Uterine smooth muscle cell (primary cell): ENCODE results near the gene MAGEB6. TPM values are rescaled to one million over a fixed set of nuclear protein-coding genes. Genes with fewer than 3 reads are reported as not detected.

Experiments
- total RNA-seq: library from RNA; depleted of rRNA; stranded (reverse); fragments of >200 nt; gene quantifications from 2 replicates; pipeline ENCODE4 v1.2.3, GENCODE V29; 2014

The MAGEB6 gene
- total RNA-seq: not detected in 2 replicates

GRCh38 chrX:26192204-26192603, at the start of gene MAGEB6:
TSS of gene MAGEB6 (plus strand) at chrX:26192440. CDS start at chrX:26193847, 1,407 bp downstream.

GRCh38 chrX:26160301-26160700, 31.9 kb upstream of the MAGEB6 start, which contains the start of gene MAGEB6B:
TSS of gene MAGEB6B (plus strand) at chrX:26160601. CDS start at chrX:26160601, 0 bp downstream.

DNA sequence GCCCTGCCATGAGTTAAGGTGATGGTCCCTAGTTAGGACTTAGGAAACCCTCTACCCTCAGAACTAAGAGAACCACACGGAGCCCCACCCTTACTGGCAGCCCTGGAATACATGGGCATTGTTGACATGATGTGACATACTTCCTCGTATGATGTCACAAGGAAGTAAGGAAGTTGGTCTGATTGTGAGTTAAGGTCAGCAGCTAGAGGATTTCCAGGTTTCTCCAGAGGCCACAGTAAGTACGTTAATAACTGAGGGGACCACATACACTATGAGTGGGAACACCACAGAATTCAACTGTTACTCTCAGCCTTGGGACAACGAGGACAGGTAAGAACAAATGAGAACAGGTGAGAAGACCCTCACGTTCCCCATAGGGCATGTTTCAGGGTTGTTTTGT, 23.6 kb downstream of the MAGEB6 start, which contains the start of gene MAGEB5:
TSS of gene MAGEB5 (plus strand) at position 301 of the 400 bp plus-strand sequence. CDS start 1,133 bp downstream, outside the sequence.

Other genes starting within 250 kb of the MAGEB6 start
- not detected in 2 replicates for gene MAGEB18, start 54.1 kb upstream of the MAGEB6 start, total RNA-seq
- gene MAGEB6B, start 31.8 kb upstream of the MAGEB6 start, total RNA-seq: 0.12 TPM in 1 of 2 replicates, not detected in the other
- not detected in 2 replicates for gene MAGEB5, start 23.7 kb downstream of the MAGEB6 start, total RNA-seq